Skin of body (tissue), 2 donors: ENCODE data around the gene MARCHF11. TPM values are rescaled to one million over a fixed set of nuclear protein-coding genes. Genes with fewer than 3 reads are reported as not detected.

Experiments used
- DNase-seq: peaks from one replicate; lab custom pipeline; 2025; lab: John Stamatoyannopoulos, UW
- total RNA-seq: library from RNA; depleted of rRNA; stranded (reverse); fragments of >200 nt; gene quantifications from one replicate; pipeline ENCODE4 v1.2.3, GENCODE V29; 2014

Gene MARCHF11
- total RNA-seq, result not detected

DNA sequence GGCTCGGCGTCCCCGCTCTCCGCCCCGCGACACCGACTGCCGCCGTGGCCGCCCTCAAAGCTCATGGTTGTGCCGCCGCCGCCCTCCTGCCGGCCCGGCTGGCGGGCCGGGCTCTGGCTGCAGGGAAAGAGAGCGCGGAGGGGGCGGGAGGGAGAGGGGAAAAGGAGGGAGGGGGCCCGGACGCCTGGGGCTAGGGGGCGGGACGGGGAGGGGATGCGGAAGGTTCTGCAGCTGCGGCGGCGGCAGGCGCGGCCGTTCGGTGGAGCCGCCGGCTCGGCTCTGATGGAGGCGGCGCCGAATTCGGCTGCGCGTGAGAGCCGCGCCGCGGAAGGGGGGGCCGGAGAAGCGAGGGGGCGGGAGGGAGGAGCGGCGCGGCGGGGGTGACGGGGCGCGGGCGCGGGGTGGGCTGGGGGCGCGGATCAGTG lies at the start of gene MARCHF11:
MARCHF11 (minus strand) TSS at position 281 of the 425 bp plus-strand sequence; CDS start at position 65, 216 bp downstream.
- no peak for DNase-seq

GRCh38 chr5:16225927-16226326 lies 46.3 kb upstream of the MARCHF11 start:
- no peak for DNase-seq

GRCh38 chr5:16192311-16192710 lies 12.7 kb upstream of the MARCHF11 start:
- no peak for DNase-seq

- DNase-seq, result no peak
These were observed 1.1 kb upstream of the MARCHF11 start for GRCh38 chr5:16180789-16181082.

- no peak for DNase-seq
These were observed 571 bp upstream of the MARCHF11 start for GRCh38 chr5:16179936-16180788.

GRCh38 chr5:16178745-16179372 lies 732 bp downstream of the MARCHF11 start:
- DNase-seq, result peak; percentile 8

- DNase-seq, result no peak
These were observed 10.0 kb downstream of the MARCHF11 start for GRCh38 chr5:16169550-16169949.

DNA sequence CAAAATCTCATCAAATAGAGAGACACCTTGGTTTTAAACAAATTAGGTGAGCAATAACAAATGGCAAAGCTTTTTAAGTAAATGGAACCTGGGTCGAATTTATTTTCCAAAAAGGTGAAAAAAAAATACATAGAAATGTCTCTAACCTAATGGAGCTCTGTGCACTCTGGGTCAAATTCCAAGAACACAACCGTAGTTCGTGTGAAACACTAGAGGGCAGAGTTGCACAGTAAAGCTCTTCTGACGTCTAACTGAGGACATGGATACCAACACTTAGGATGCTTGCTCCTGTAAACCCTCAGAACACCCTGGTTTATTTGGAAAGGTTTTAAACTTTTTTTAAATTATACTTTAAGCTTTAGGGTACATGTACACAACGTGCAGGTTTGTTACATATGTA lies 18.9 kb downstream of the MARCHF11 start:
- peak; percentile 25 for DNase-seq

DNA sequence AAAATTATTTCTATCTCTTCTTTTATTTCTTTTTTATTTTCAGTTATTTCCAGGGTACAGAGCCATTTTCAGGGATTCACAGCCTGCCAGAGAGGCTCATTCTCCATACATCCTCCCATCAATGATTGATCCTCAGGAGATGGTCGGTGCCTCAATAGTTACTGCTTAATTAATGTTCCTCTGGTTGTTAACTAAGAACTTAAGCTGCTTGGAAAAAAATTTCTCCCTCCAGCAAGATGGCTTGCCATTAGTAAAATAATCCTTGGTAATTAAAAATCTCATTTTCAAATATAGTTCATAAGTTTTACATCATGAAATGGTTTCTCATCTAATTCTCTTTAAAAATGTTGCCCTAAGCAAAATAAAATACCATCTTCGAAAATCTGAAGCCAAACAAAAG lies 20.0 kb downstream of the MARCHF11 start:
- no peak for DNase-seq

GRCh38 chr5:16156152-16156551 lies 23.4 kb downstream of the MARCHF11 start:
- DNase-seq, result no peak

DNA sequence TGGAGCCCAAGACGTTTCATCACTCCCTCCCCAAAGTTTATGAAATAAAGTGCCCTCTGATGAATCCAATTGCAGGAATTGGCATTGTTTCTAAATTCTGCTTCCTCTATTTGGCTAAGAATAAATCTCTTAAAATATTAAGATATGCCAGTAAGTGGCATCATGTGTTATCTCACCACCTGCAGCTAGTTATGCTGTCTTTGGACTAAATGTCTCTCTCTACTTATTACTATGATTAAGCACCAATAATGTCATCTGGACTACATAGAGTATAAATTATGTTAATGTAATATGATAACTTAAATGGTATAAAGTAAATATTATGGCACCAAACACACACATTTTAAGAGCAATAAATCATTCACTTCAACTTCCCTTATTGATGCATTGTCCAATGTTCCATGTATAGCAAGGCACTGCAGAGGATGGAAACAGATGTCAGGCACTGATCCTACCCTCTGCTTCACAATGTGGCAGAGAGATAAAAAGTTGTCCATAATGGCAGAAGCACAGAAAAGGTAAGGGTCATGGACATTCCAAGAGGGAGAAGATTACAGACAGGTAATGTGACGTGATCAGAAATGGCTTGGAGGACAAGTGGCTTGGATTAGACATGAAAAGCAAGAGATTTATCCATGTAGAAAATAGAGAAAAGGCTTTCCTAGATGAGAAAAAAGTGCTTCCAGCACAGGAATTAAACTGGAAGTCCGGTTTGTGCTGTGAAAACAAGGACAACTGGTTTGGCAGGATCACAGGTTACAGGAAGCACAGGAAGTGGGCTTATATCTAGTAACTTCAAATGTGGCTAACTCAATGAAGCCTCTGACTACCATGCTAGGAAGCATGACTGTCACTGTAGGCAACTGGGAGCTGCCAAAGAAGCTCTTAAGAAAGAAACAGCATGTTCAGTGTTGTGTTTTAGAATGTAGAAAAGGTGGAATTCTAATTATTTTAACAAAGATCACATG lies 26.7 kb downstream of the MARCHF11 start:
- no peak for DNase-seq

GRCh38 chr5:16149621-16150020 lies 30.0 kb downstream of the MARCHF11 start:
- no peak for DNase-seq

- DNase-seq, result no peak
These were observed 32.3 kb downstream of the MARCHF11 start for GRCh38 chr5:16147179-16147900.

- DNase-seq, result no peak
These were observed 35.2 kb downstream of the MARCHF11 start for GRCh38 chr5:16144416-16144815.

GRCh38 chr5:16143361-16144049 lies 36.1 kb downstream of the MARCHF11 start:
- no peak for DNase-seq

DNA sequence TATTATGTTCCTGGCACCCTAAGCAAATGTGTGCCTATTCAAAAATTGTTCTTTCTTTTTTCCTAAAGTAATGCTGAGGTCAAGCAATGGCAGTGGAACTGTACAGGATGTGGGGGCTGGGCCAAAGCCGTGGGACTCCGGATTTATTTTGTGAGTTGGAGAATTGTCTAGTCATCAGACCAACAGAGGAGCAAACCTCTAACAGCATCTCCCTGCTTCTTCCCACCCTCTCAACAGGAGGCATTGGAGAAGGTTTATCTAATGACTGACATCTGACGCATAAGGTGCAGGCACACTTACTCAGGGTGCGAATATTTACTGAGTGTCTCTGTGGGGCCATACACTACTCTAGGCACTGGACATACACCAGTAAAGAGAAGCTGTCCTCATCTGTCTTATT lies 38.6 kb downstream of the MARCHF11 start:
- DNase-seq, result no peak

- DNase-seq, result no peak
These were observed 39.2 kb downstream of the MARCHF11 start for GRCh38 chr5:16140417-16140816.

DNA sequence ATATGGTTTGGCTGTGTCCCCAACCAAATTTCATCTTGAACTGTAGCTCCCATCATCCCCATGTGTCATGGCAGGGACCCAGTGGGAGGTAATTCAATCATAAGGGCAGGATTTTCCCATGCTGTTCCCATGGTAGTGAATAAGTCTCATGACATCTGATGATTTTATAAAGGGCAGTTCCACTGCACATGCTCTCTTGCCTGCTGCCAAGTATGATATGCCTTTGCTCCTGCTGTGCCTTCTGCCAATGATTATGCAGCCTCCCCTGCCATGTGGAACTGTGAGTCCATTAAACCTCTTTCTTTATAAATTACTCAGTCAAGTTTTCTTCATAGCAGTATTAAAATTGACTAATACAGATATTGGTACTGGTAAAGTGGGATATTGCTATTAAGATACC lies 42.4 kb downstream of the MARCHF11 start:
- no peak for DNase-seq

DNA sequence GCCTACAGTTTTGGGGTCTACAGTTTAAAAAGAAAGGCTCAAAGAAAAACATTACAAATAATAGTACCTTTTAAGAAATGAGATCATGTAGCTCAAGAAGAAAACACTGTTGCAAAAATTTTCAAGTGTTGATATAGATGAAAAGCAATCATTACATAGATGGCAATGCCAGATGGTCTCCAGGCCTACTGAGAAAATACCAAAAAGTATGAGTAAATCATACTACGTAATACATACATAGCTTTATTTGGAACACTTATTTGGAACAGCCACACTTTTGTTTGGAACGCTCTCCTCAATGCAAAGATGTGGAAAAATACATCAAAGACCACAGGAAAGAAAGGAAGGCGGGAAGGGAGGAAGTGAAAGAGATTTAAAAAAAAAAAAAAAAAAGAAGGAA lies 44.1 kb downstream of the MARCHF11 start:
- DNase-seq, result no peak

- no peak for DNase-seq
These were observed 44.6 kb downstream of the MARCHF11 start for GRCh38 chr5:16135003-16135402.

- no peak for DNase-seq
These were observed 45.4 kb downstream of the MARCHF11 start for GRCh38 chr5:16134204-16134603.
